Activated naive CD4-positive, alpha-beta T cell treated with anti-CD3 and anti-CD28 coated beads, Interleukin-2, amount 50 U/mL, for 24 hours (primary cell): Measurements from ENCODE around the gene CLPTM1.
"Not testable (repeated sequence)": the region's sequence is repeated elsewhere in the genome, so short reads cannot be mapped to it uniquely, and the experiment has no call there.

Source experiments
- H3K27ac Mint-ChIP-seq: one replicate; pipeline ENCODE4 v1.8.0; 2021; ENCODE audit warnings: mild to moderate bottlenecking, mixed read lengths
- H3K27me3 Mint-ChIP-seq: one replicate; pipeline ENCODE4 v1.8.0; 2021; ENCODE audit warnings: mixed read lengths
- H3K36me3 Mint-ChIP-seq: one replicate; pipeline ENCODE4 v1.8.0; 2021; ENCODE audit warnings: mixed read lengths
- H3K4me1 Mint-ChIP-seq: one replicate; pipeline ENCODE4 v1.8.0; 2021; ENCODE audit warnings: mixed read lengths
- H3K4me3 Mint-ChIP-seq: one replicate; pipeline ENCODE4 v1.8.0; 2021; ENCODE audit warnings: mild to moderate bottlenecking, mixed read lengths
- H3K9me3 Mint-ChIP-seq: one replicate; pipeline ENCODE4 v1.8.0; 2021; ENCODE audit warnings: mixed read lengths

The CLPTM1 gene

GRCh38 chr19:44954649-44955504 lies at the start of gene CLPTM1:
TSS of gene CLPTM1 (plus strand) at chr19:44955380. CDS start at chr19:44955396, 16 bp downstream.
- Mint-ChIP-seq H3K27ac (peak within 1 kb of the TSS; percentile 94), H3K27me3 (no peaks in the 10 kb centered on the region), H3K4me3 (peak within 1 kb of the TSS; percentile 97), H3K36me3 (no peaks in the 10 kb centered on the region), H3K9me3 (no peaks in the 10 kb centered on the region), H3K4me1 (peaks cover 39% of the 10 kb centered on the region)

- no peaks in the 10 kb centered on the region for H3K9me3 Mint-ChIP-seq
- H3K4me1 Mint-ChIP-seq, result peaks cover 18% of the 10 kb centered on the region
- peak within 1 kb of the TSS; percentile 27 for H3K27ac Mint-ChIP-seq
- peaks cover 12% of the 10 kb centered on the region for H3K27me3 Mint-ChIP-seq
- H3K4me3 Mint-ChIP-seq, result no peak within 1 kb of the TSS
- peaks cover 2% of the 10 kb centered on the region for H3K36me3 Mint-ChIP-seq
Observed at GRCh38 chr19:44905437-44906160, 49.6 kb upstream of the CLPTM1 start, which contains the start of gene APOE. TSS of gene APOE (plus strand) at chr19:44905796. CDS start at chr19:44906625, 829 bp downstream.

- H3K27me3 Mint-ChIP-seq, result peaks cover 16% of the 10 kb centered on the region
- peaks cover under 1% of the 10 kb centered on the region for H3K36me3 Mint-ChIP-seq
- no peak overlapping the region for H3K27ac Mint-ChIP-seq
- H3K4me3 Mint-ChIP-seq, result no peak overlapping the region
- H3K9me3 Mint-ChIP-seq, result no peaks in the 10 kb centered on the region
- H3K4me1 Mint-ChIP-seq, result peaks cover 17% of the 10 kb centered on the region
Observed at GRCh38 chr19:44907613-44908012, 47.6 kb upstream of the CLPTM1 start.

GRCh38 chr19:44908074-44908835 lies 46.9 kb upstream of the CLPTM1 start:
- Mint-ChIP-seq H3K4me1 (peaks cover 16% of the 10 kb centered on the region), H3K4me3 (no peak overlapping the region), H3K36me3 (no peaks in the 10 kb centered on the region), H3K9me3 (no peaks in the 10 kb centered on the region), H3K27ac (no peak overlapping the region), H3K27me3 (peaks cover 20% of the 10 kb centered on the region)

- no peak overlapping the region for H3K27ac Mint-ChIP-seq
- H3K9me3 Mint-ChIP-seq, result no peaks in the 10 kb centered on the region
- H3K4me3 Mint-ChIP-seq, result no peak overlapping the region
- H3K36me3 Mint-ChIP-seq, result no peaks in the 10 kb centered on the region
- peaks cover 11% of the 10 kb centered on the region for H3K4me1 Mint-ChIP-seq
- H3K27me3 Mint-ChIP-seq, result peaks cover 23% of the 10 kb centered on the region
Observed at GRCh38 chr19:44908836-44909261, 46.3 kb upstream of the CLPTM1 start.

- Mint-ChIP-seq H3K4me3 (no peak overlapping the region), H3K4me1 (peaks cover 17% of the 10 kb centered on the region), H3K9me3 (no peaks in the 10 kb centered on the region), H3K27ac (no peak overlapping the region), H3K27me3 (peaks cover 29% of the 10 kb centered on the region), H3K36me3 (no peaks in the 10 kb centered on the region)
Observed at GRCh38 chr19:44909775-44910174, 45.4 kb upstream of the CLPTM1 start.

GRCh38 chr19:44911896-44912295 lies 43.3 kb upstream of the CLPTM1 start:
- not testable (repeated sequence) for H3K4me1 Mint-ChIP-seq, H3K9me3 Mint-ChIP-seq, H3K36me3 Mint-ChIP-seq, H3K4me3 Mint-ChIP-seq, H3K27ac Mint-ChIP-seq
- H3K27me3 Mint-ChIP-seq, result peaks cover 23% of the 10 kb centered on the region

GRCh38 chr19:44912854-44913253 lies 42.3 kb upstream of the CLPTM1 start:
- Mint-ChIP-seq H3K9me3 (no peaks in the 10 kb centered on the region), H3K27me3 (peaks cover 21% of the 10 kb centered on the region), H3K4me1 (peaks cover 8% of the 10 kb centered on the region), H3K36me3 (no peaks in the 10 kb centered on the region), H3K27ac (no peak overlapping the region), H3K4me3 (no peak overlapping the region)

- peak overlapping the region; percentile 93 for H3K4me3 Mint-ChIP-seq
- peak overlapping the region; percentile 57 for H3K27ac Mint-ChIP-seq
- H3K4me1 Mint-ChIP-seq, H3K9me3 Mint-ChIP-seq, H3K36me3 Mint-ChIP-seq: not testable (repeated sequence)
- peaks cover 19% of the 10 kb centered on the region for H3K27me3 Mint-ChIP-seq
Observed at GRCh38 chr19:44913512-44914432, 41.4 kb upstream of the CLPTM1 start.

- H3K36me3 Mint-ChIP-seq, H3K9me3 Mint-ChIP-seq, H3K4me1 Mint-ChIP-seq: not testable (repeated sequence)
- peak within 1 kb of the TSS; percentile 57 for H3K27ac Mint-ChIP-seq
- H3K27me3 Mint-ChIP-seq, result peaks cover 19% of the 10 kb centered on the region
- peak within 1 kb of the TSS; percentile 93 for H3K4me3 Mint-ChIP-seq
Observed at GRCh38 chr19:44914433-44915206, 40.6 kb upstream of the CLPTM1 start, which contains the start of gene APOC1. TSS of gene APOC1 (plus strand) at chr19:44914608. CDS start at chr19:44914892, 284 bp downstream.

- Mint-ChIP-seq H3K4me3 (no peak overlapping the region), H3K9me3 (no peaks in the 10 kb centered on the region), H3K27me3 (peaks cover 10% of the 10 kb centered on the region), H3K27ac (no peak overlapping the region), H3K4me1 (peaks cover 3% of the 10 kb centered on the region), H3K36me3 (no peaks in the 10 kb centered on the region)
Observed at GRCh38 chr19:44924243-44924725, 30.9 kb upstream of the CLPTM1 start.

GRCh38 chr19:44925114-44925891 lies 29.9 kb upstream of the CLPTM1 start:
- peaks cover 3% of the 10 kb centered on the region for H3K4me1 Mint-ChIP-seq
- no peak overlapping the region for H3K4me3 Mint-ChIP-seq
- no peaks in the 10 kb centered on the region for H3K9me3 Mint-ChIP-seq
- no peaks in the 10 kb centered on the region for H3K36me3 Mint-ChIP-seq
- peaks cover 10% of the 10 kb centered on the region for H3K27me3 Mint-ChIP-seq
- no peak overlapping the region for H3K27ac Mint-ChIP-seq

- not testable (repeated sequence) for H3K9me3 Mint-ChIP-seq, H3K4me1 Mint-ChIP-seq, H3K4me3 Mint-ChIP-seq, H3K27ac Mint-ChIP-seq, H3K36me3 Mint-ChIP-seq
- peaks cover 10% of the 10 kb centered on the region for H3K27me3 Mint-ChIP-seq
Observed at GRCh38 chr19:44926245-44927077, 28.7 kb upstream of the CLPTM1 start.
